Neural progenitor cell (in vitro differentiated cells): ENCODE results near the gene BCORL1.

Experiments
- EZH2 ChIP-seq: fragments of 200-600 bp; sonication (generic); IDR thresholded peaks from 2 replicates; pipeline ENCODE4 v1.6.1; 2017; ENCODE audit warnings: antibody characterized with exemption, mild to moderate bottlenecking, moderate library complexity
- EZH2phosphoT487 ChIP-seq: fragments of 200-600 bp; sonication (generic); IDR thresholded peaks from 2 replicates; pipeline ENCODE4 v1.6.1; 2017; ENCODE audit warnings: antibody characterized with exemption
- TF ChIP-seq, protein P1 (sequence below): fragments of 200-600 bp; sonication (generic); IDR thresholded peaks from 2 replicates; pipeline ENCODE4 v1.5.1; 2017; ENCODE audit warnings: antibody characterized with exemption, mild to moderate bottlenecking

DNA sequence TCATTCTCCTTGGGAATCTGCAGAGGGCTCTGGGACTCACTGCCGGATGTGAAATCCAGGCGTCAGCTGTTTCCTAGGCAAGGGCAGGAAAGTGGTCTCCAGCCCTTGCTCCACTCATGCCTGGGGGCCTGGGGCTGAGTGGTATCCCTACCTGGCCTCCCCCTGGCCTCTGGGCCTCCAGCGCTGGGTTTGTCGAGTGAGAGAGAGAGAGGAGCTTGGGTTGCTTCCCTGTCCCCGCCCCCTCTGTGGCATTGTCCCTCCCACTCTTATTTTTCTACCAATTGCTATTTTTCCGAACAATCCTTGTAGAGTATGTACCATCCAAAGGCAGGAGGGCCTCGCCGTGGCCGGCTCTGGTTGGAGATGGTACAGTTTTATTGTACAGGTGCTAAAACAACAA lies 74.8 kb downstream of the BCORL1 start:
- TF ChIP-seq, protein P1, sequence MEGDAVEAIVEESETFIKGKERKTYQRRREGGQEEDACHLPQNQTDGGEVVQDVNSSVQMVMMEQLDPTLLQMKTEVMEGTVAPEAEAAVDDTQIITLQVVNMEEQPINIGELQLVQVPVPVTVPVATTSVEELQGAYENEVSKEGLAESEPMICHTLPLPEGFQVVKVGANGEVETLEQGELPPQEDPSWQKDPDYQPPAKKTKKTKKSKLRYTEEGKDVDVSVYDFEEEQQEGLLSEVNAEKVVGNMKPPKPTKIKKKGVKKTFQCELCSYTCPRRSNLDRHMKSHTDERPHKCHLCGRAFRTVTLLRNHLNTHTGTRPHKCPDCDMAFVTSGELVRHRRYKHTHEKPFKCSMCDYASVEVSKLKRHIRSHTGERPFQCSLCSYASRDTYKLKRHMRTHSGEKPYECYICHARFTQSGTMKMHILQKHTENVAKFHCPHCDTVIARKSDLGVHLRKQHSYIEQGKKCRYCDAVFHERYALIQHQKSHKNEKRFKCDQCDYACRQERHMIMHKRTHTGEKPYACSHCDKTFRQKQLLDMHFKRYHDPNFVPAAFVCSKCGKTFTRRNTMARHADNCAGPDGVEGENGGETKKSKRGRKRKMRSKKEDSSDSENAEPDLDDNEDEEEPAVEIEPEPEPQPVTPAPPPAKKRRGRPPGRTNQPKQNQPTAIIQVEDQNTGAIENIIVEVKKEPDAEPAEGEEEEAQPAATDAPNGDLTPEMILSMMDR = no peak
- TF ChIP-seq EZH2phosphoT487 (no peak), EZH2 (no peak)
